ENCODE results near the gene SLC4A4. TPM values are rescaled to one million over a fixed set of nuclear protein-coding genes. Genes with fewer than 3 reads are reported as not detected.

The SLC4A4 gene
- total RNA-seq, 1 experiment from 2014 or later, result 1.1 TPM

GRCh38 chr4:71379126-71379525 lies 40.3 kb downstream of the SLC4A4 start (continued):
- TF ChIP-seq ZNF532 (CRISPR knock-in tag; IDR thresholded peaks at IDR 0.05; ENCODE audit: borderline replicate concordance) (no peak), ATF1 (CRISPR knock-in tag; IDR thresholded peaks at IDR 0.05) (no peak), ZMAT4 (CRISPR knock-in tag; IDR thresholded peaks at IDR 0.05) (no peak), ATF2 (CRISPR knock-in tag; IDR thresholded peaks at IDR 0.05; ENCODE audit: borderline replicate concordance, low read depth) (no peak)

GRCh38 chr4:71380788-71381187 lies 42.0 kb downstream of the SLC4A4 start:
- CTCF ChIA-PET, result no interaction called here
- DNase-seq (ENCODE audit: low spot score) (no peak), ATAC-seq (no peak)
- POLR2A ChIA-PET, result no interaction called here
- Mint-ChIP-seq H3K27ac (no peak overlapping the region), H3K4me3 (no peak overlapping the region), H3K27me3 (ENCODE audit: low read depth) (no peaks in the 10 kb centered on the region), H3K4me1 (no peaks in the 10 kb centered on the region), H3K9me3 (peaks cover 3% of the 10 kb centered on the region; the same call in 1 of the 2 replicates), H3K36me3 (no peaks in the 10 kb centered on the region)
- TF ChIP-seq SP1 (CRISPR knock-in tag; conservative IDR thresholded peaks at IDR 0.05) (no peak), GABPB1 (CRISPR knock-in tag; IDR thresholded peaks at IDR 0.05) (no peak), OVOL2 (CRISPR knock-in tag; IDR thresholded peaks at IDR 0.05; ENCODE audit: borderline replicate concordance) (no peak), ATF1 (CRISPR knock-in tag; IDR thresholded peaks at IDR 0.05) (no peak), JAZF1 (CRISPR knock-in tag; IDR thresholded peaks at IDR 0.05) (no peak), E2F5 (CRISPR knock-in tag; IDR thresholded peaks at IDR 0.05) (no peak), NR2C2 (CRISPR knock-in tag; IDR thresholded peaks at IDR 0.05) (no peak), ZNF281 (CRISPR knock-in tag; IDR thresholded peaks at IDR 0.05) (no peak), MXD4 (CRISPR knock-in tag; IDR thresholded peaks at IDR 0.05; ENCODE audit: borderline replicate concordance) (no peak), ZNF219 (CRISPR knock-in tag; IDR thresholded peaks at IDR 0.05; ENCODE audit: borderline replicate concordance) (no peak), TEAD1 (CRISPR knock-in tag; IDR thresholded peaks at IDR 0.05) (no peak)
